Measurements from ENCODE around the gene BLVRB. TPM values are rescaled to one million over a fixed set of nuclear protein-coding genes. Genes with fewer than 3 reads are reported as not detected.

Gene BLVRB
- polyA plus RNA-seq, 3 donors = 38.2 to 44.1 (median 39.8) TPM

- no peak for DNase-seq (ENCODE audit: low read depth in 3 of 3, low spot score in 2 of 3)
Observed at GRCh38 chr19:40424637-40425449, 40.7 kb downstream of the BLVRB start.

GRCh38 chr19:40423938-40424337 is 41.6 kb downstream of the BLVRB start:
- DNase-seq (ENCODE audit: low read depth in 3 of 3, low spot score in 2 of 3) = no peak

DNA sequence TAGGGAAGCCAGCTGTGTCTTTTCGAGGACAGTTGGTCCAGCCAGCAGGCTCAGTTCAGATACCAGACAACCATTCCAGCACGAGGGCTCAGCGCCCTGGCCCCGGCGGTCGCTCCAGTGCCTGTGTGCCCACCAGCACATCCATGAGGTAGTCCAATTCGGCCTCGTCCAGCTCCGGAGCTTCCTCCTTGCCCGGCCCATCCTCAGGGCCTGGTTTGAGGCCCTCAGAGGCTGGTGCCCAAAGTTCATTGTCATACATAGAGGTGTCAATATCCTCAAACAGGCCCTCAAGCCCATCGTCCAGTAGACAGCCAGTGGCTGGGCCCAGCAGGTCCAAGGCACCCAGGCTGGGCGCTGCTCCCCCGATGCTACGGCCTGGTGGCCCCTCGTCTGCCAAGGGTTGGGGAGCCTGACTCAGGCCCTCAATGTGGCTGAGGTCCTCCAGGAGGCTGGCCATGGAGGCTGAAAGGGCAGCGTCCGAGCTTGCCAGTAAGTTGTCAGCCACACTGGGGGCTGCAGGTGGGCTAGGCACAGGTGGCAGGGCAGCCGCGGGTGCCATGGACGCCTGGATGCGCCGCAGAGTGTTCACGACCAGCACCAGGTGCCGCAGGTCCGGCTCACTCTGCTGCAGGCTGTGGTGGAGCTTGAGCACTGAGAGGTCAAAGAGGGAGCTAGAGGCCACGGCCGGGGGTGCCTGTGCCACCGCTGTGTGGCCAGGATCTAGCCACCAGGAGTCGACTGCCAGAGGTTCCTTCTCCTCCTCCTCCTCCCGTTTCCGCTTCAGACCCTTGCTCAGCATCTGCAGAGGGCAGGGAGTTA is 42.6 kb downstream of the BLVRB start:
- DNase-seq (ENCODE audit: low read depth in 3 of 3, low spot score in 2 of 3) = no peak

GRCh38 chr19:40421993-40422747 is 43.4 kb downstream of the BLVRB start:
- no peak for DNase-seq (ENCODE audit: low read depth in 3 of 3, low spot score in 2 of 3)

DNA sequence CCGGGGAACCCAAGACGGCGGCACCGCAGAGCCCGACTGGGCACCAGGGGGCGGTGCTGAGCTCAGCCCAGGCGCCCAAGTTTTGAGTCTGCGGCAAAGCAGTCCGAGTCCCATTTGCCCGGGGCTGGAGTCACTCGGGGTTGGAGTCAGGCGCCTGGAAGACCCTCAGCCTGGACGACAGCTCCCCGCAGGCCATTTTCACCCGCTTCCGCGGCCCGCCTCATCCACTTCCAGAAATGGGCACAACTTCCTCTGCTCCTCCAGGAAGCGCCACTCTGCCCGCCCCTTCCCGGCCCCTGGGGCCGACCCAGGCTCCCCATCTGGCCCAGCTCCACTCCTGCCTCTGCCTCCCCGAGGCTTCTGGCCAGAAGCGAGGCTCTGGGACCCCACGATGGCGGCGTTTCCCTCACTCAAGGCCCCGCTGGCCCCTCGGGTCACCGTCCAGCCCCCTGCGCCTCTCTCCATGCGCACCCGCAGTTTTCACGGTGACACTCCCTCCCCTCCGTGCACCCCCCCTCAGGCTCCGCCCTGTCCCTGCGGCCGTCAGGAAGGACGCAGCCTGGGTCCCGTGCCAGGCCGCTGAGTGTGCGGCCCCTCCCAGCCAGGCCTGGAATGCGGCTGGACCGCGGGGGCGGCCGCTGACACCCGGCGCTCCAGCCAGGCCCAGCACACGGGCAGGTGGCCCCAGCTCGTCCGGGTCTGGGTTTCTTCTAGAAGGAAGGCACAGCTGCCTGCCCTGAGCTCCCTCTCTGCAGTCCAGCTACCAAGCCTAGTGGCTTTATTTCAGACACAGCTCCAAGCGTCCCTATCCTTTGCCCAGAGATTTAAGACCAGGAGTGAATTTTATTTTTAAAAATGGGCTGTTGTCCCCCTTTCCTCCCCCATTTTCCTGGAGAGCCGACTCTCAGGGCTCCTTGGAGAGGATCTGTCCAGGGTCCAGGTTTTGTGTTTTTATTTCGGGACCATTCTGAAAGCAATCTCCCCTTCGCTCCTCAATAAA is 44.5 kb downstream of the BLVRB start:
- peak in 1 of 3 donors; percentile 85 for DNase-seq (ENCODE audit: low read depth in 3 of 3, low spot score in 2 of 3)

DNA sequence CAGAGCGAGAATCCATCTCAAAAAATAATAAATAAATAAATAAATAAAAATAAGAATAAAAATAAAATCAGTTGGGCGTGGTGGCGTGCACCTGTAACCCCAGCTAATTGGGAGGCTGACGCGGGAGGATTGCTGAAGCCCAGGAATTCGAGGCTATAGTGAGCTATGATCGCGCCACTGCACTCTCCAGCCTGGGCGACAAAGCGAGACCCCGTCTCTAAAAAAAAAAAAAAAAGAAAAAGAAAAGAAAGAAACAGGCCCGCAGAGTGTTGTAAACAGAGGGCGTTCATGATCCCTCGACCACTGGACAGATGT is 45.1 kb downstream of the BLVRB start:
- no peak for DNase-seq (ENCODE audit: low read depth in 3 of 3, low spot score in 2 of 3)

GRCh38 chr19:40419780-40420179 is 45.8 kb downstream of the BLVRB start:
- DNase-seq (ENCODE audit: low read depth in 3 of 3, low spot score in 2 of 3) = no peak

DNA sequence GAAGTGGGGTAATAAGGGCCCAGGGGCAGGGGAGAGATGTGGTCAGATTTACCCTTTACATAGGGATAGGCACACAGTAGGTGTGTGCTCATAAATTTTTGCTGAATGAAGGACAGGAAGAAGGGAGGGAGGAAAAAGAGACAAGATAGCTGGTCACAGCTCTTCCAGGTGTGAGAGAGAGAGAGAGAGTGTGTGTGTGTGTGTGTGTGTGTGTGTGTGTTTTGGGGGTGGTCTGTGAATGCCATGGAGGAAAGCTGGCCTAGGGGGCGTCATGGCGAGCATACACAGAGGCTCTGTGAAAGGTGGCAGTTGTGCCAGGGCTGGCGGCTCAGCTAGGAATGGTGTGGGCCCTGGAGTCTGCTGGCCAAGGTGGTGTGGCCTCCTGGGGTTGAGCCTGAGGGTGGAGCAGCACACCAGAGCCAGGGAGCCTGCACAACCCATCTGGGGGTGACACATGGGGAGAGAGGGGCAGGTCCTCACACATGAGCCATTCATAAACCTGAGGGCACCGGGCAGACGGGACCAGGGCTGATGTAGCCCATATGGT is 46.4 kb downstream of the BLVRB start:
- DNase-seq (ENCODE audit: low read depth in 3 of 3, low spot score in 2 of 3) = no peak

- no peak for DNase-seq (ENCODE audit: low read depth in 3 of 3, low spot score in 2 of 3)
Observed at GRCh38 chr19:40418040-40418439, 47.5 kb downstream of the BLVRB start.

GRCh38 chr19:40417643-40417981 is 47.9 kb downstream of the BLVRB start:
- DNase-seq (ENCODE audit: low read depth in 3 of 3, low spot score in 2 of 3) = no peak

DNA sequence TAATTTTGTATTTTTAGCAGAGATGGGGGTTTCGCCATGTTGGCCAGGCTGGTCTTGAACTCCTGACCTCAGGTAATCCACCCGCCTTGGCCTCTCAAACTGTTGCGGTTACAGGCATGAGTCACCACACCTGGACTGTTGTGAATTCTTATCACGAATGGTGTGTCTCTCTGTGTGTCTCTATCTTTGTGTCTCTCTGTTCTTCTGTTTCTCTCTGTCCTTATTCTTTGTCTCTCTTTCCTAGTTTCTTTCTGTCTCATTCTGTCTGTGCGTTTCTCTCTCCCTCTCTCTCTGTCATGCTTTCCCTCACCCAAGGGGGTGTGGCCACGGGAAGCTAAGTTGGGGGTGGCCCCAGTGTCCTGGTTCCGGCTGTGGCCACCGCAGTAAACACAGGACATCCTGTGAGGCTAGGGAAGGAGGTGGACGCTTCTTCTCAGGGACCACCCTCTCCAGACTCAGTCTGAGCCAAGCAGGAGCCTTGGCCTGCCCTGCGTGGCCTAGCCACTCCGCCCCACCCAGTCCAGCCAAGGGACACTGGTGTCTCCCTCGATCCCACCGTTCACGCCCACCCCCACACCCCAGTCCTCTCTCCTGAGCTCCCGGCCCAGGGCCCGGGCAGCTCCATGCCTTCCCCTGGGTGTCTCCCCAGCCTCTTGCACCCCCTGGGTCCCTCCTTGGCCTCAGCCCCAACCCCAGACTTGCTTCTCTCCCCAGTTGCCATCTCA is 48.5 kb downstream of the BLVRB start:
- no peak for DNase-seq (ENCODE audit: low read depth in 3 of 3, low spot score in 2 of 3)

DNA sequence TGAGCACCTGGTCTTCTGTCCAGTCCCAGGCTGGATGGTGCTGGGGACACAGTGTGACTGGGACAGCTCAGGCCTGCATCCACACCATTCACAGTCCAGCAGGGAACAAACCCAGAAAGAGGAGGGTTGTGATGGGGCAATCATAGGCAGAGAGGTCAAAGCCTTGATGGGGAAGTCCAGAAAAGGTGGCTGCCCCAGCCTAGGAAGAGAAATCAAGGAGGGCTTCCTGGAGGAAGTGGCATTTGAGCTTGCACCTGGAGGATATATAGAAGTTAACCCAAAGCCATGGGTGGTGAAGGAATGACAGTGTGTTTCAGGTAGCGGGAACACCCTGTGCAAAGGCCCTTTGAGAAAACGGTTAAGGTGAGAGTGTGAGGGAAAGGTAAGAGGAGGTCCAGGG is 49.8 kb downstream of the BLVRB start:
- no peak for DNase-seq (ENCODE audit: low read depth in 3 of 3, low spot score in 2 of 3)

GRCh38 chr19:40414542-40415535 is 50.7 kb downstream of the BLVRB start:
- no peak for DNase-seq (ENCODE audit: low read depth in 3 of 3, low spot score in 2 of 3)

GRCh38 chr19:40413291-40413845 is 52.2 kb downstream of the BLVRB start, which contains the start of gene PRX:
Gene PRX (minus strand): TSS chr19:40413378. CDS start chr19:40407932, 5,446 bp downstream.
- no peak for DNase-seq (ENCODE audit: low read depth in 3 of 3, low spot score in 2 of 3)

DNA sequence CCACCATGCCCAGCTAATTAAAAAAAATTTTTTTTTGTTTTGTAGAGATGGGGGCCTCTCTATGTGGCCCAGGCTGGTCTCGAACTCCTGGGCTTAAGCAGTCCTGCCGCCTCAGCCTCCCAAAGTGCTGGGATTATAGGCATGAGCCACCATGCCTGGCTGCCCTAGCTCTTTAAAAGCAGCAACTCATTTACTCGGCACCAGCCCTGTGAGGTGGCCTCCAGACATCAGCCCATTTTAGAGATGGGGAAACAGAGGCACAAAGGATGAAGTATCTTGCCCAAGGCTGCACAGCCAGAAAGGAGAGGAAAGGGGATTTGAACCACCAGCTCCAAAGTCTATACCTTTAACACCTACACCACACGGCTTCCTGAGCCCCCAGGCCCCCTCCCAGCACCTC is 52.7 kb downstream of the BLVRB start:
- no peak for DNase-seq (ENCODE audit: low read depth in 3 of 3, low spot score in 2 of 3)

DNA sequence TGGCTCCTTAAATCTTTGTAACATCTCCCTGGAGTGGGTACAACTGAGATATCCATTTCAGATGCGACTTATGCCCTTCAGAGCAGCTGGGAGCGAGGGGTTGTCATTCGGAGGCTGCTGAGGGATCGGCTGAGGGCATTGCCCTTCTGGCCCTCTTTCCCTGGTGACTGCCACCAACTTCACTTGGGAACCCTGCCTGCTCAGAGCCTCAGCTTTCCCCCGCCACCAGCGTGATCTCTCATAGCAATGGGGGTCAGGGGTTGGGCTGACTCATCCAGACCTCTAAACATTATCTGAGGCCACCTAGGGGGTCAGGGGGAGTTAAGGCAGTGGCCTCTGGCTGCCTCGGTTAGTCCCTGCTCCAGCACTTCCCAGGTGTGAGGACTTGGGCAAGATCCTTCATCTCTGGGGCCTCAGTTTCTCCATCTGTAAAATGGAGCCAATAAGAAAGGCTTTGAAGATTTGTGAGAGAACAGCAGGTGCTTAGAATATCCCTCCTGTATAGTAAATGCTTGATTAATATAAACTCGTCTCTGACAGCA is 53.5 kb downstream of the BLVRB start:
- DNase-seq (ENCODE audit: low read depth in 3 of 3, low spot score in 2 of 3) = no peak

DNA sequence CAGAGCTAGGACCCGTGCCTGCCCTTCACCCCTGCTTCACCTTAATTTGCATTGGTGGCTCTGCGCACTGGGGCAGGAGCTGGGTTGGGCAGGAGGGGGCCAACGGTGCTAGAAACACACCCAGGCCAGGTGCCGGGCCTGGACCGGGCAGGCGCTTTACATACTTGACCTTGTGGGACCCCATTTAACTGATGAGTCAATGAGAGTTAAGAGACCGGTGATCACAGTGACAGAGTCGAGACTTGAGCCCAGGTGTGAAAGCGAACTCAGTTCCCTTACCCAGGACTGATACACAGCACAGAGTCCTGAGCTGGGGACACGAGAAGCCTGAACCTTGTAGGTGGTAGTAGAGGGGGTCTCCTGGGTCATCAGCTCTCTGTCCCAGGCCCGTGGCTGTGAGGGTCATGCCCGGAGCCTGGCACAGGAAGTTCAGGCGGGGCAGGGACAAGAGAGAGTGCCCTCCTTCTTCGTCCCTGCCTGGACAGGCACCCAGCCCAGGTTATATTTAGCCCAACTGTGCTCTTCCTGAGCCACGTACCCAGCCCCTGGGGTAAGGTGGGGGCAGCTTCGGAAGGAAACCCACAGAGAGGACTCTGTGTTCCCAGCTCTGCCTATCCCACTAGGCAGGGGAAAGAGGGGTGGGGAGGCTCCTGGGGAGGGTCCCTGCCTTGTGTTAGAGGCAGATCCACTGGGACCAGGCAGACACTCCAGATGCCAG is 54.3 kb downstream of the BLVRB start:
- no peak for DNase-seq (ENCODE audit: low read depth in 3 of 3, low spot score in 2 of 3)
